ENCODE measurements around the gene SLC34A1.
"Not testable (repeated sequence)": the region's sequence is repeated elsewhere in the genome, so short reads cannot be mapped to it uniquely, and the experiment has no call there.

The SLC34A1 gene

GRCh38 chr5:177419046-177419445, 34.8 kb downstream of the SLC34A1 start:
- no peak for DNase-seq

GRCh38 chr5:177420472-177420871, 36.2 kb downstream of the SLC34A1 start:
- DNase-seq = not testable (repeated sequence)

GRCh38 chr5:177421062-177421798, 37.0 kb downstream of the SLC34A1 start:
- DNase-seq = no peak

- no peak for DNase-seq
Measured at GRCh38 chr5:177423671-177424070, 39.4 kb downstream of the SLC34A1 start.

GRCh38 chr5:177425196-177425800, 41.1 kb downstream of the SLC34A1 start:
- DNase-seq = no peak

GRCh38 chr5:177425801-177426565, 41.7 kb downstream of the SLC34A1 start:
- DNase-seq = peak; percentile 100

- peak; percentile 81 for DNase-seq
Measured at GRCh38 chr5:177426566-177427210, 42.5 kb downstream of the SLC34A1 start, which contains the start of gene GRK6. Gene GRK6, plus strand, starts transcription at chr5:177426676. Its CDS starts 170 bp downstream, at chr5:177426846.

GRCh38 chr5:177427211-177427822, 43.1 kb downstream of the SLC34A1 start:
- DNase-seq = no peak

- DNase-seq = peak; percentile 38
Measured at GRCh38 chr5:177427919-177428573, 43.8 kb downstream of the SLC34A1 start.

GRCh38 chr5:177428574-177429217, 44.5 kb downstream of the SLC34A1 start:
- peak; percentile 13 for DNase-seq

GRCh38 chr5:177429248-177430040, 45.2 kb downstream of the SLC34A1 start:
- DNase-seq = peak; percentile 91

GRCh38 chr5:177430140-177430951, 46.1 kb downstream of the SLC34A1 start:
- DNase-seq = peak; percentile 12

- DNase-seq = no peak
Measured at GRCh38 chr5:177430972-177431316, 46.7 kb downstream of the SLC34A1 start.

GRCh38 chr5:177431317-177432142, 47.3 kb downstream of the SLC34A1 start:
- DNase-seq = peak; percentile 85

- no peak for DNase-seq
Measured at GRCh38 chr5:177432143-177432838, 48.1 kb downstream of the SLC34A1 start.

GRCh38 chr5:177432839-177433657, 48.8 kb downstream of the SLC34A1 start:
- no peak for DNase-seq

- DNase-seq = no peak
Measured at GRCh38 chr5:177433658-177434217, 49.5 kb downstream of the SLC34A1 start.

Data from CD4-positive, alpha-beta T cell treated with Interleukin-17A for 1 hour (primary cell).